Measurements from ENCODE around the gene FMN2. TPM values are rescaled to one million over a fixed set of nuclear protein-coding genes. Genes with fewer than 3 reads are reported as not detected.

The FMN2 gene
- total RNA-seq, 1 experiment from 2014 or later, result not detected

GRCh38 chr1:240524356-240525069, 432.8 kb downstream of the FMN2 start:
- H4K20me1 ChIP-seq (ENCODE audit: insufficient read depth), result no peaks in the 10 kb centered on the region; the same call in 1 of the 2 replicates
- H3K4me2 ChIP-seq, result no peak overlapping the region
- no TSS peak for BruUV-seq (replicated peaks)
- intact Hi-C loops (cut with micrococcal nuclease; ENCODE audit: unreplicated experiment), result no loop called here
- no peak overlapping the region for H2AFZ ChIP-seq
- H3K4me3 ChIP-seq, result no peak overlapping the region
- no peak overlapping the region for H3K27ac ChIP-seq
- peaks cover 10% of the 10 kb centered on the region; the same call in 1 of the 2 replicates for H3K27me3 ChIP-seq (ENCODE audit: insufficient read depth, low read depth)
- no peak for TF ChIP-seq EZH2 (IDR thresholded peaks at IDR 0.05; ENCODE audit: low read depth)
- no peak for TF ChIP-seq CTCF (conservative IDR thresholded peaks at IDR 0.05)
- H3K79me2 ChIP-seq (ENCODE audit: low read depth), result no peaks in the 10 kb centered on the region
- CTCF ChIA-PET, result no interaction called here
- H3F3A ChIP-seq (ENCODE audit: insufficient read depth, low read depth), result no peaks in the 10 kb centered on the region
- H3K9me2 ChIP-seq (ENCODE audit: insufficient read depth), result no peaks in the 10 kb centered on the region
- no peaks in the 10 kb centered on the region for H3K9me3 ChIP-seq (ENCODE audit: insufficient read depth, low read depth)
- no peaks in the 10 kb centered on the region for H3K4me1 ChIP-seq (replicated peaks; ENCODE audit: insufficient read depth)
- H3K36me3 ChIP-seq (ENCODE audit: low read depth), result no peaks in the 10 kb centered on the region
- DNase-seq, result no peak
- POLR2A ChIA-PET (ENCODE audit: unreplicated experiment), result no interaction called here
